CD14-positive monocyte (primary cell): ENCODE results near the gene DTNA. TPM values are rescaled to one million over a fixed set of nuclear protein-coding genes. Genes with fewer than 3 reads are reported as not detected.

ENCODE experiments used
- DNase-seq, 3 donors: peaks; one replicate each; pipeline ENCODE4 v3.0.0-alpha.2; 2011 to 2022
- H2AFZ ChIP-seq: 2 replicates; pipeline ENCODE4 v1.6.0; 2012; ENCODE audit warnings: mild to moderate bottlenecking, low read depth, low read length, inconsistent platforms; ENCODE audit not compliant: insufficient read depth, poor library complexity, severe bottlenecking
- H3K27ac ChIP-seq, 2 donors: 1 replicate in 1 of 2; 2 replicates in 1 of 2; pipeline ENCODE4 v1.5.1; 2012 to 2013; ENCODE audit warnings: low read length in 2 of 2, control low read depth in 1 of 2, inconsistent platforms in 1 of 2, low read depth in 1 of 2, mild to moderate bottlenecking in 1 of 2
- H3K27me3 ChIP-seq, 2 donors: one replicate each; pipeline versions ENCODE4 v1.6.0 to v1.6.1; 2011 to 2013; ENCODE audit warnings: low read length in 2 of 2; ENCODE audit not compliant: control insufficient read depth in 2 of 2, insufficient read depth in 2 of 2
- H3K36me3 ChIP-seq, 2 donors: replicated peaks in 1 of 2; 1 replicate in 1 of 2; 2 replicates in 1 of 2; pipeline versions ENCODE4 v1.5.1 to v1.6.1; 2012 to 2013; ENCODE audit warnings: low read length in 2 of 2, control low read depth in 1 of 2, inconsistent platforms in 1 of 2, mild to moderate bottlenecking in 1 of 2; ENCODE audit not compliant: insufficient read depth in 2 of 2, control insufficient read depth in 1 of 2
- H3K4me1 ChIP-seq, 2 donors: 1 replicate in 1 of 2; 2 replicates in 1 of 2; pipeline versions ENCODE4 v1.5.1 to v1.6.1; 2012 to 2013; ENCODE audit warnings: low read length in 2 of 2, control low read depth in 1 of 2, inconsistent platforms in 1 of 2, mild to moderate bottlenecking in 1 of 2, moderate library complexity in 1 of 2; ENCODE audit not compliant: insufficient read depth in 2 of 2, control insufficient read depth in 1 of 2
- H3K4me2 ChIP-seq: replicated peaks from 2 replicates; pipeline ENCODE3; 2012; ENCODE audit warnings: low read length, moderate library complexity, mild to moderate bottlenecking; ENCODE audit not compliant: poor library complexity, severe bottlenecking; ENCODE audit errors: extremely low read depth
- H3K4me3 ChIP-seq, 3 experiments: fragments of 200-600 bp in 1 of 3; sonication (generic) in 1 of 3; replicated peaks in 1 of 3; 1 replicate in 2 of 3; 2 replicates in 1 of 3; pipeline ENCODE4 v1.5.1; 2011 to 2013; ENCODE audit warnings: low read length in 3 of 3, mild to moderate bottlenecking in 3 of 3, control low read depth in 2 of 3, low read depth in 2 of 3, inconsistent platforms in 1 of 3, moderate library complexity in 1 of 3
- H3K79me2 ChIP-seq: 2 replicates; pipeline ENCODE4 v1.6.0; 2012; ENCODE audit warnings: mild to moderate bottlenecking, control low read depth, inconsistent platforms, low read length, moderate library complexity; ENCODE audit not compliant: insufficient read depth
- H3K9ac ChIP-seq: 2 replicates; pipeline ENCODE4 v1.6.0; 2017; ENCODE audit warnings: low read length, mild to moderate bottlenecking; ENCODE audit not compliant: insufficient read depth, poor library complexity, severe bottlenecking
- H3K9me3 ChIP-seq, 2 donors: replicated peaks in 1 of 2; 1 replicate in 1 of 2; 2 replicates in 1 of 2; pipeline versions ENCODE4 v1.5.1 to v1.6.1; 2012 to 2013; ENCODE audit warnings: low read length in 2 of 2, control low read depth in 1 of 2; ENCODE audit not compliant: control insufficient read depth in 1 of 2, insufficient read depth in 1 of 2
- H4K20me1 ChIP-seq: 2 replicates; pipeline ENCODE4 v1.6.0; 2012; ENCODE audit warnings: mild to moderate bottlenecking, low read length, control low read depth, moderate library complexity; ENCODE audit not compliant: insufficient read depth
- H3K27ac Mint-ChIP-seq, 7 donors: one replicate each; pipeline ENCODE4 v1.8.0; 2020; ENCODE audit warnings: mild to moderate bottlenecking in 7 of 7, mixed read lengths in 7 of 7, moderate library complexity in 6 of 7, inconsistent platforms in 2 of 7
- H3K27me3 Mint-ChIP-seq, 3 donors: one replicate each; pipeline ENCODE4 v1.8.0; 2021 to 2022; ENCODE audit warnings: low read depth in 3 of 3, mild to moderate bottlenecking in 3 of 3, mixed read lengths in 3 of 3, moderate library complexity in 3 of 3, inconsistent platforms in 1 of 3
- H3K36me3 Mint-ChIP-seq, 2 donors: one replicate each; pipeline ENCODE4 v1.8.0; 2020; ENCODE audit warnings: mixed read lengths in 2 of 2, inconsistent platforms in 1 of 2, mild to moderate bottlenecking in 1 of 2
- H3K4me1 Mint-ChIP-seq: one replicate; pipeline ENCODE4 v1.8.0; 2020; ENCODE audit warnings: mild to moderate bottlenecking, mixed read lengths
- H3K4me3 Mint-ChIP-seq, 2 donors: one replicate each; pipeline ENCODE4 v1.8.0; 2020; ENCODE audit warnings: mild to moderate bottlenecking in 2 of 2, mixed read lengths in 2 of 2, moderate library complexity in 1 of 2
- H3K9me3 Mint-ChIP-seq, 7 donors: one replicate each; pipeline ENCODE4 v1.8.0; 2020 to 2022; ENCODE audit warnings: mixed read lengths in 7 of 7, mild to moderate bottlenecking in 6 of 7, moderate library complexity in 6 of 7, inconsistent platforms in 2 of 7
- WGBS: methylation state at CpG from one replicate; pipeline ENCODE4 v1.1.5; 2013; ENCODE audit warnings: missing lambda C conversion rate; ENCODE audit not compliant: insufficient coverage; 5-methylcytosine and 5-hydroxymethylcytosine counted together
- intact Hi-C, 2 donors: fragments of 100-400 bp; cut with micrococcal nuclease; formaldehyde crosslinking; loops; one replicate each; pipeline versions ENCODE4 v1.15.0 to v1.15.1; 2023
- polyA plus RNA-seq, 3 donors: library from polyadenylated mRNA; depleted of rRNA in 1 of 3; unstranded in 2 of 3; stranded (reverse) in 1 of 3; fragments of 300-500 nt in 2 of 3; fragments of >200 nt in 1 of 3; fragmentation: Illumina TruSeq in 2 of 3; gene quantifications; 1 replicate in 2 of 3; 2 replicates in 1 of 3; pipeline ENCODE4 v1.2.3, GENCODE V29; 2012 to 2021
- TF ChIP-seq, protein P1 (sequence below): fragments of 200-600 bp; IDR thresholded peaks from one replicate; pipeline ENCODE4 v1.8.0; 2022; ENCODE audit warnings: antibody characterized with exemption, mild to moderate bottlenecking

Gene DTNA
- polyA plus RNA-seq, 3 donors = 0.53 to 2.3 (median 0.76) TPM

DNA sequence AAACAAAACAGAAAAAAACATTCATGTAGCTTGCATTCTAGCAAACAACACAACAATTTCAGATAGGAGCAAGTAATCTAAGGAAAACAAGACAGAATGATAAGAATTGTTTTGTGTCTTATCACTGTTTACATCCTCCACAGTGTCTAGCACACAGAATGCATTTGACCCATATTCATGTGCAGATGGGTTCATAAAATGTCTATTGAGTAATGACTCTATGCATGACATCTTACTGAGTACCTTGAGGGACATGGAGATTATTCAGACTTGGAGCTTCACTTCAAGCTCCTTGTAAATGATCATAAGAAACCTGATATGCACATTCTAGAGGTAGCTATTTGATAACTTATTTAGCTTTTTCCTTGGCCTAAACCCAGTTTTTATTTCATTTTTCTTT lies 69.0 kb downstream of the DTNA start:
- no peak overlapping the region for H3K4me3 ChIP-seq
- peaks cover 2% of the 10 kb centered on the region for H3K4me1 Mint-ChIP-seq
- intact Hi-C loops = no loop called here
- no peaks in the 10 kb centered on the region for H3K27me3 ChIP-seq
- no peak for DNase-seq
- H3K4me2 ChIP-seq = no peak overlapping the region
- no peaks in the 10 kb centered on the region for H3K36me3 ChIP-seq
- no peak overlapping the region for H3K27ac ChIP-seq
- H3K9me3 Mint-ChIP-seq = peaks cover 0 to 2% (median 0%) of the 10 kb centered on the region in 7 donors
- H4K20me1 ChIP-seq = no peaks in the 10 kb centered on the region
- TF ChIP-seq, protein P1, sequence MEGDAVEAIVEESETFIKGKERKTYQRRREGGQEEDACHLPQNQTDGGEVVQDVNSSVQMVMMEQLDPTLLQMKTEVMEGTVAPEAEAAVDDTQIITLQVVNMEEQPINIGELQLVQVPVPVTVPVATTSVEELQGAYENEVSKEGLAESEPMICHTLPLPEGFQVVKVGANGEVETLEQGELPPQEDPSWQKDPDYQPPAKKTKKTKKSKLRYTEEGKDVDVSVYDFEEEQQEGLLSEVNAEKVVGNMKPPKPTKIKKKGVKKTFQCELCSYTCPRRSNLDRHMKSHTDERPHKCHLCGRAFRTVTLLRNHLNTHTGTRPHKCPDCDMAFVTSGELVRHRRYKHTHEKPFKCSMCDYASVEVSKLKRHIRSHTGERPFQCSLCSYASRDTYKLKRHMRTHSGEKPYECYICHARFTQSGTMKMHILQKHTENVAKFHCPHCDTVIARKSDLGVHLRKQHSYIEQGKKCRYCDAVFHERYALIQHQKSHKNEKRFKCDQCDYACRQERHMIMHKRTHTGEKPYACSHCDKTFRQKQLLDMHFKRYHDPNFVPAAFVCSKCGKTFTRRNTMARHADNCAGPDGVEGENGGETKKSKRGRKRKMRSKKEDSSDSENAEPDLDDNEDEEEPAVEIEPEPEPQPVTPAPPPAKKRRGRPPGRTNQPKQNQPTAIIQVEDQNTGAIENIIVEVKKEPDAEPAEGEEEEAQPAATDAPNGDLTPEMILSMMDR = no peak
- peaks cover 0 to under 1% of the 10 kb centered on the region in 2 donors for H3K4me1 ChIP-seq
- no peak overlapping the region for H3K4me3 Mint-ChIP-seq
- H3K9me3 ChIP-seq = no peaks in the 10 kb centered on the region
- H3K36me3 Mint-ChIP-seq = no peaks in the 10 kb centered on the region
- H3K9ac ChIP-seq = no peak overlapping the region
- no peak overlapping the region for H3K27ac Mint-ChIP-seq
- no peak overlapping the region for H2AFZ ChIP-seq
- peaks cover 0 to 3% (median 0%) of the 10 kb centered on the region in 3 donors for H3K27me3 Mint-ChIP-seq
- H3K79me2 ChIP-seq = no peaks in the 10 kb centered on the region

DNA sequence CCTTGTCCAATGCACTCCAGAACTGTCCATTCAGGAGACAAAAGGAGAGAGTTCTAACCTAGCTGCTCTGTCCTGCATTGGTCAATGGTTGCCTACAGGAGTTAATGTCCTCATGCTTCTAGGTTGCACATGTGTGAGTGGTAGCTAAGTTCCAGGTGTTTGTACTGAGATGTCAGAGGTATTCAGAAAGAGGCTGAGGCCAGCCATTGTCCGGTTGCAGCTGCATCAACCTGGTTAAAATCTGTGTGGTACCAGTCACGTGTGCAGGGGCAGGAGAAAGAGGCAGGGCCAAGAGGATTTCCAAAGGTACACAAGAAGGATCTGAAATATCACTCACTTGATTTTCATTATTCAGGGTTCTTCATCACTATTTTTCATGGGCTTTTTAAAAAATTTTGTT lies 70.8 kb downstream of the DTNA start:
- H3K36me3 ChIP-seq = no peaks in the 10 kb centered on the region
- H2AFZ ChIP-seq = no peak overlapping the region
- no peaks in the 10 kb centered on the region for H3K36me3 Mint-ChIP-seq
- H3K4me1 ChIP-seq = no peaks in the 10 kb centered on the region
- H3K4me3 ChIP-seq = no peak overlapping the region
- intact Hi-C loops = no loop called here
- H3K27me3 ChIP-seq = no peaks in the 10 kb centered on the region
- H3K27ac ChIP-seq = no peak overlapping the region
- no peak overlapping the region for H3K4me3 Mint-ChIP-seq
- H3K9ac ChIP-seq = no peak overlapping the region
- no peaks in the 10 kb centered on the region for H3K79me2 ChIP-seq
- H3K9me3 Mint-ChIP-seq = peaks cover 0 to 2% (median 0%) of the 10 kb centered on the region in 7 donors
- TF ChIP-seq, protein P1 = no peak
- DNase-seq = no peak
- H3K4me2 ChIP-seq = no peak overlapping the region
- no peaks in the 10 kb centered on the region for H3K4me1 Mint-ChIP-seq
- no peaks in the 10 kb centered on the region for H4K20me1 ChIP-seq
- WGBS = 93% methylated on average over 2 of the region's 2 CpGs
- no peak overlapping the region for H3K27ac Mint-ChIP-seq
- no peaks in the 10 kb centered on the region for H3K9me3 ChIP-seq
- peaks cover 0 to 1% (median 0%) of the 10 kb centered on the region in 3 donors for H3K27me3 Mint-ChIP-seq
